ENCODE measurements around the gene KRT2. TPM values are rescaled to one million over a fixed set of nuclear protein-coding genes. Genes with fewer than 3 reads are reported as not detected.

Gene KRT2
- total and polyA plus RNA-seq, 9 of the 15 experiments (the other 6 are each of a cell fraction or from before 2014, with no cell fraction given), result 0.03 to 0.69 (median 0.07) TPM; not detected in 2

- Histone ChIP-seq H3K27me3 (ENCODE audit: control insufficient read depth in 2 of 2, insufficient read depth in 2 of 2, low read length in 2 of 2) (peaks cover 19 to 48% of the 10 kb centered on the region in 2 experiments), H3K9me3 (replicated peaks; ENCODE audit: control insufficient read depth, insufficient read depth, low read depth, low read length) (no peaks in the 10 kb centered on the region), H3K4me1 (replicated peaks in 1 of 2; ENCODE audit: control insufficient read depth in 2 of 2, insufficient read depth in 2 of 2, low read length in 2 of 2) (peaks cover 0 to 6% of the 10 kb centered on the region in 2 experiments; a peak in 1 of 5 replicates), H3K4me3 (no peak overlapping the region), H3K9me1 (ENCODE audit: control insufficient read depth, insufficient read depth, low read length) (no peaks in the 10 kb centered on the region), H3K9ac (ENCODE audit: insufficient read depth in 1 of 2, low read depth in 2 of 2, low read length in 2 of 2) (no peak overlapping the region), H2AFZ (ENCODE audit: low read depth, low read length) (no peak overlapping the region), H3K36me3 (ENCODE audit: control insufficient read depth, insufficient read depth, low read length) (no peaks in the 10 kb centered on the region), H3K27ac (ENCODE audit: extremely low read depth, low read depth, low read length) (no peak overlapping the region), H3K4me2 (ENCODE audit: insufficient read depth, low read length) (no peak overlapping the region), H3K79me2 (ENCODE audit: control insufficient read depth, insufficient read depth, low read length) (no peaks in the 10 kb centered on the region), H4K20me1 (replicated peaks; ENCODE audit: control insufficient read depth, insufficient read depth, low read length) (no peaks in the 10 kb centered on the region)
- WGBS (ENCODE audit: insufficient coverage, low coverage, missing lambda C conversion rate), result 13% methylated on average over 5 of the region's 5 CpGs
- ChIA-PET POLR2A (interaction anchor here (0.9 to 2.1 kb wide), 5 partner anchors 10 to 26 kb away, joined by 3 to 4 read pairs (median 3); no protein-coding TSS in a partner anchor), CTCF (ENCODE audit: low intra/inter-chr PET ratio) (no interaction called here)
- in situ Hi-C loops (cut with MboI) (no loop called here), intact Hi-C loops (cut with micrococcal nuclease) (no loop called here)
- no peak for DNase-seq (ENCODE audit: extremely low read depth in 1 of 4, low spot score in 3 of 4)
- no peak for FAIRE-seq
- no peak for TF ChIP-seq ZNF197 (CRISPR knock-in tag; IDR thresholded peaks at IDR 0.05; ENCODE audit: low read depth)
- TF ChIP-seq ZBTB26 (CRISPR knock-in tag; IDR thresholded peaks at IDR 0.05), result 0 out of 2 replicates have a peak, but pooled peaks have one; percentile 30
- TF ChIP-seq ZBTB9 (CRISPR knock-in tag; IDR thresholded peaks at IDR 0.05), result peak; percentile 81; the same call in 1 of the 2 replicates
- ATAC-seq, result no peak
- no TSS peak for BruUV-seq (replicated peaks)
These were observed 27.9 kb upstream of the KRT2 start for GRCh38 chr12:52679875-52680274.

All from K562 (cell line).